HL-60/S4 (cell line): Measurements from ENCODE around the gene STK17B.
"Not testable (repeated sequence)": the region's sequence is repeated elsewhere in the genome, so short reads cannot be mapped to it uniquely, and the experiment has no call there.

Experiments
- in situ Hi-C: fragments of 300-500 bp; cut with MboI; formaldehyde crosslinking; loops from 2 replicates; pipeline ENCODE4 v1.14.3; 2022; ENCODE audit warnings: low sequenced_read_pairs

The STK17B gene

DNA sequence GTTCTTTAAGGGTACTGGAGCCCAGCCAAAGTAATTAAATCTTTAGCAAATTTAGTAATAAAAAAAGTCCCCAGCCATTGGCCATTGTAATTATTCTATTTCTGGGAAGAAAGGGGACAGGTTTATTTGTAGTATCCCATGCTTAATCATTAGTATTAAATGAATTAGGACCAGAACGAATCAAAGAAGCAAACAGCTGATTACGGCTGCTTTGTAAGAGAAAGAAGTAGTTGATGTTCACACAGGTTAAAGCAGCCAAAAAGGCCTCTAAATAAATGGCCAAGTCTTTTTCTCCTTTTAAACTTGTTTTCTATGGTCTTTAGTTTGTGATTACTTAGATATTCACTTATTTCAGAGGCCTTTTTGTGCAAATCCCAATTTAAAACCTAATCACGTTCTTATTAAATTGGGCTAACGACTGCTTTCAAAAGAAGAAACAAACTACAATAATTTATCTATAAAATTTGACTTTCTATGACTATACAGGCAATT is 54.1 kb downstream of the STK17B start:
- in situ Hi-C loops = loop anchor here (25.0 kb wide), 1 partner anchor 345 kb away; no protein-coding TSS in a partner anchor

DNA sequence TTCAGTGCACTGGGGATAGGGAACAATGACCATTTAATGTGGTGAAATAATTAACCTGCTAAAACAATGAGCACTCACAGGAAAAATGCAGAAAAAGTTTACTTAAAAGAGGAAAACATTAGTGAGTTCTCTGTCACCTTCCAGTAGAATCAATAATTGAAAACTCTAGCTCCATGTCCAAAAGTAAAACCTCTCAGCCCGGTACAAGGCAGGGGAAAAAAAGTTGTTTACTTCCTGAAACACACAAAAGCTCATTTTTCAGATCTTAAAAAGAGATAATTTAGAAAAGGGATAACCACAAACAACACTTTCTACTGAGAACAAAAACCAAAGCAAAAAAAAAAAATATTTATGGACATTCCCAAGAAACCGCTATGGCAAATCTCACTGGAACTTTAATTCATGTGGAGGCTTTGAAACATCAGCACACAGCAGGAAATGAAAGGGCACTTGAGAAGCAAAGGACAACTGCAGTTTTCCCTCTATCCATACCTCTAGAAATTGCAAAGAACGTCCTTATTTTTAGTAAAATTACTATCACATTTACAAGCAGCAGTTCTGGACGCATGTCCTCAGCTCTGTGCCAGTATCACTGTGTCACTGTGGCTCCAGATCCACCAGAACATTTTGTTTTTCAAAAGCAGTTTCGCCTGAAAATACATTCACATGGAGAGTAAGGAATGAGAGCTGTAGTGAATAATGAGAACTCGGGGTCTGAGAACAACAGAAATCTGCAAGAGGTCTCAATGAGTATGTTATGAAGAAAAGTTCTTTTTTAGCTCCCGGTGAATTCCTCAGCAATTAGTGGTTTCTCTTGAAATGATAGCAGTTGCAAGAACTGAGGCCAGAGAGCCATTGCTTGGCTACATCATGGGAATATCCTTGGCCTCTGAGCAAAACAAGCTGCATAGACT is 58.1 kb downstream of the STK17B start:
- in situ Hi-C loops = loop anchor here (25.0 kb wide), 1 partner anchor 349 kb away; no protein-coding TSS in a partner anchor

DNA sequence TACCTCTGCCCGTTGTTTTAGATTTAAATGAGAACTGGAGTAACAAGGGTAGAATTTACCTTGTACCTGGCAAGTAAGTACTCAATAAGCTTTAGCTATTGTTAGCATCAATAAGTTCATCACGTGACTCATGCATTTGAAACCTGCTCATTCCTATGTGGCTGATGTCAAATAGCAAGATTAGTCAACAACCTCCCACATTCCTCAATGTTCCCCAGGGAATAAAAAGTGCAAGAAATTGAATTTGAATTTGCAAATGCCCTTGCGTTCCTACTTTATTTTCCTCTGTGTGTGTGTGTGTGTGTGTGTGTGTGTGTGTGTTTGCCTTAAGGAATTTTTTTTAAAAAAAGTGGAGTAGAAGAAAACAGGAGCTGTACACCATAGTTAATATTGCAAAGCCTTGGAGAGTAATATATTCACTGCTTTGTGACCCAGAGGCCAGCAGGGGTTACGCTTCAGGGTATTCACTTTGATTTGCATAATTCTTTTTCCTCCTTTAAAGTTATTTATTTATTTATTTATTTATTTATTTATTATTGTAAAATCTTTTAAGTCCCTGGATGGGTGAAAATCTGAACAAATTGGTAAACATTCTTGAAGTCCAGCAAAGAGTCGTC is 58.9 kb downstream of the STK17B start:
- in situ Hi-C loops = loop anchor here (25.0 kb wide), 1 partner anchor 350 kb away; no protein-coding TSS in a partner anchor

DNA sequence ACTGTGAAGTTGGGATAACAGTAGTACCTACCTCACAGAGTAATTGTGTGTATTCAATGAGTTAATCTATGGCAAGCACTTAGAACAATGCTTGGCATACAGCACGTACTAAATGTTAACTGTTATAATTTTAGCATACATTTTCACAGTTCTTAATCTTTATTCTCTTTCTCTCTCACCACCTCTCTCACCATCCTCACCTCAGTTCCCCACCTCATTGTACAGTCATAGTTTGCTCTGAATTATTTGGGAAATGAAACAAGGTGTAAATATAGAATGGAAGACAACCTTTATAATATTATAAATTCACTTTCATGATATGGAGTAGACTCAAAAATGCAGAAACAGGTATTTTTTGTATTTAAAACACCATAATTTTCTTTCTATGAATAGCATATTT is 62.8 kb downstream of the STK17B start:
- in situ Hi-C loops = loop anchor here (25.0 kb wide), 1 partner anchor 354 kb away; no protein-coding TSS in a partner anchor

DNA sequence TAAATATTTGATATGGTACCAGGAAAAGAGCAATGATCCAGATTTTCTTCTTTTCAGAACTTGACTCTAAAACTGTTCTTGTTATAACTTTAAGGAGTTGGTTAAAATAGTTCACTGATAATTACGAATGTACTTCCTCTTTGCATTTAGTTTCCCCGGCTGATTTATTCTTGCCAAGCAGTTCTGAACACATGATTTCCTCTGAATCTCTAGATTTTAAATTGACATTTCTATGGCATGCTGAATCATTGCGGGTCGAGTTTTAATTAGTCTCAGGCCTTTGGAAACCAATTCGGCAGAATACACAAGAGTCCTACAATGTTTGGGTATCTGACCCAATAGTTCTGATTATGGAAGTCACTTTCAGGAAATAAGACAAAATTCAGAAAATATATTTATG is 65.4 kb downstream of the STK17B start:
- in situ Hi-C loops = loop anchor here (25.0 kb wide), 1 partner anchor 356 kb away; no protein-coding TSS in a partner anchor

DNA sequence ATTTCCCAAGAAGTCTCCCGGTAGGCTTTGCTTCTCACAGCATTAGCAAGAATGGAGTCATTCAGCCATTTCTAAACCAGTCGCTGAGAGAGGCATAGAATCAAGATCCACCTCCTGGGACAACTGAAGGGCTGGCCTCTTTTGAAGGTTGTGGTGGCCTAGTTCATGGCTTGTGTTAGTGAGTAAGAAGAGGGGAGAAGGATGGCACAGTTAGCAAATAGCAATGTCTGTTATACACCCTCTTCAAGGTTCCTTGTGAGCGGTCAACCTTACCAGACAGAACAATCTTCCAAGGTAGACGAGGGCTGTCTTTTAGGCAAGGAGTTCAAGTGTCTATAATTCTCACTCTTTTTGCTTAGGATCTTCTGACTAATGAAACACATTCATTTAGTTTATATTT is 67.3 kb downstream of the STK17B start:
- in situ Hi-C loops = loop anchor here (25.0 kb wide), 1 partner anchor 358 kb away; no protein-coding TSS in a partner anchor

DNA sequence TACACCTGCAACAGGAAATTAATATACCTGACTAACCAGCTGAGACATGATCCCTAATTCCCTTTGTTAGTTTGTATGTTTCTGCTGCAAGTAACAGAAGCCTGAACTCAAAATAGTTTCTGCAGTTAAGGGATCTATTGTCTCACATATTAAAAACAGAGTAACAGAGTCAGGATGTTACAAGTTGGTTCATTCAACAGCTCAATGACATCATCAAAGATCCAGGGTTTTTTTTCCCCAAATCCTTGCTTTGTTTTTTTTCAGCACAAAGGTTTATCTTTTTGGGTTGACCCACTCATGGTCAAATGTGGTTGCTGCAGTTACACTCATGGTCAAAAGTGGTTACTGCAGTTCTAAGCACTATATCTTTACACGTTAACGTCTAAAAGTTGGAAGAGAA is 67.8 kb downstream of the STK17B start:
- in situ Hi-C loops = loop anchor here (25.0 kb wide), 1 partner anchor 359 kb away; no protein-coding TSS in a partner anchor

DNA sequence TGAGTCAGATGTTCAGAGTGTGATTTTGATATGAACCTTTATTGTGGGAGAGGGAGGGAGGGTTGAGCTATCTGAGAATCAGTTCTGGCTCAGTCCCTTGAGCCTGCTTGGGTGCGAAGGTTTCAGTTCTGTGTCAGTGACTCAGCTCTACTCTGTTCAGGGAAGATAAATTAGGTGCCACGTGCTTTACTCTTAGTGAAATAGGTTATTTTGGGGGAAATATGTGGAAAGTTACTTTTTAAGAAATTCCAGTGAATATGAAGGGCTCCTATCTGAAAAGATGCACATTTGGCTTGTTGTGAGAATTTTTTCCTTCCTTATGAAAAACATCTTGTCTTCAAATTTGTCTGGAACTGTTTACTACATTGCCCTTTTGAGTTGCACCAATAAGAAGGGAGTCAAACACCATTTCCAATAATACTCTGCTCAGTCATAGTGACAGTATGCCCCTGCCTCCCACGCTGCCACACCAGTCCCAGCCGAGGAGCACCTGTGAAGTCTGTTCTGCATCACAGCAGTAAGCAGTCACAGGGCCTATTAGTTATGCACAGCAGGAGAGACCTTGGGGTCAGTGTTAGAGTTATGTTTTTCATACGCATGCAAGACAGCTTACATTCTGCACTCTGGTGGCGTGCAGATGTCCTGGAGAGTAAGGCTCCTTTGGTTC is 69.9 kb downstream of the STK17B start:
- in situ Hi-C loops = loop anchor here (25.0 kb wide), 1 partner anchor 361 kb away; no protein-coding TSS in a partner anchor

DNA sequence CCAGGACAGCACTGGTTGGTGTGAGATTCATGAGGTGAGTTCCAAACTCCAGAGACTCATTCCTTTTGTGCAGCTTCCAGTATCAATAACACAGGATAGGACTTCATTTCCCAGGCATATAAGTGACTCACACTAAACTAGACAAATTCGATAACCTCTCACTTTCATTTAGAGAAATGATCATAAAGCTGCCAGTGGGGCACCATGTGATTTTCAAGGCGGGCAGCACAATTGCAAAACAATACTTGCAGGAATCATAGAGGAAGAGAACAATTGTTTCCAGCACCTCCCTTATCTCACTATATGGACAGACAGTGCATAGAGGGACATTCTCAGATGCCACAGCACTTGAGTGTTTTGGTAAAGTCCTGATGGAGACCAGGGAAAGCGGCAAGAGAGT is 71.5 kb downstream of the STK17B start:
- in situ Hi-C loops = loop anchor here (25.0 kb wide), 1 partner anchor 362 kb away; no protein-coding TSS in a partner anchor

DNA sequence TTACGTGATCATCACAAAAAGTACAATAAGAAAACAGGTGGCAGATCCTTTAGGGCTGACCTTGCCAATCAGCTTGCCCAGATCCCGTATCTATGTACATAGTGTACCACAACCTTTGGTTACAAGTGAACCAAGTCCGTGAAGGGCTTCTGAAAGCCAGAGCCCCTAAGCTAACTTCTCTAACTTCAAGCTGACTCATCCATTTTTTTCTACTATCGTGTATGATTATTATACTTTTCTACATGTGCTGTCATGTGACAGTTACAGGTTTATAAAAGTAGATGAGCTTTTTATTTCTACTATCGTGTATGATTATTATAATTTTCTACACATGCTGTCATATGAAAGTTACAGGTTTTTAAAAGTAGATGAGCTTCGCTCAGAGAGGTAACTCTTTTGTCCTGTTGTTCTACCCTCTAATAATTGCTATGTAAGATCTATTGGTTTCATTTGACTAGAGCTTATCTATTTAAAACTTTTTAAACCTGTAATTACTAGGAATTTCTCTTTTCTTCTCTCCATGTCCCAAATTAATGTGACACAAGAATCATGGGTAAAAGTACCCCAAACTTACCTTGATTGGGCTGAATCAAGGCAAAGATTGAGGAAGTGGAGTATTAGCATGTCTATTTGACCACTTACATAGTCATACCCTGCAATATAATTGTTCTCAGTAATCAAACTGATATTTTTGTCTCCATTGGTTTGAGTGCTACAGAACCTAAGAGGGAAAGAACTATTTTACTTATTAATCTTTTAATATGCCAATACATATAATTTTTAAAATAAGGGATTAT is 73.3 kb downstream of the STK17B start:
- in situ Hi-C loops = no loop called here

DNA sequence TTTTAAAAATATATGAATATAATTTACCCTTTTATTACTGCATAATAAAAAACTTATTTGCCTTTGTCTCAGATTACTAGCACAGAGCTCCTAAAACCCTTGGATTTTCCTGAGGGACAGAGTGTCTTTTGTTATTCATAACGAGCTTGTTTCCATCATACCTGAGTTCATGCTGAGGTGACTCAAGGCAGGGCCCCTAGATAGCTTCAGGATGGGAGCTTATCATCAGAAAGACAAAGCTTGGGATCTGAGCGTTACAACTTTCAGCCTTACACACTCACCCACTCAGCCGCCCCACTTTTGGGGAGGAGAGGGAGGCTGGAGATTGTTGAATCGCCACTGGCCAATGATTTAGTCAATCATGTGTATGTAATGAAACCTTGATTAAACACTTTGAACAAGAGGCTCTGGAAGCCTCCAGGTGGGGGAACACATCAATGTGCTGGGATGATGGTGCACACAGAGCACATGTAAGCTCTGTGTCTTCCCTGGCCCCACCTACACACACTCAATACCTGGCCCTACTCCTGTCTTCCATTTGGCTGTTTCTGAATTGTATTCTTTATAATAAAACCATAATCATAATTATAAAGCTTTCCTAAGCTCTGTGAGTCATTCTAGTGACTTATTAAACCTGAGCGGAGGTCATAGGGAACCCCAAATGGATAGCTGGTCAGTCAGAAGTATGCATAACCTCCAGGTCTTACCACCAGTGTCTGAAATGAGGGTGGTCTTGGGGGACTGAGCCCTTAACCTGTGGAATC is 74.2 kb downstream of the STK17B start:
- in situ Hi-C loops = no loop called here

DNA sequence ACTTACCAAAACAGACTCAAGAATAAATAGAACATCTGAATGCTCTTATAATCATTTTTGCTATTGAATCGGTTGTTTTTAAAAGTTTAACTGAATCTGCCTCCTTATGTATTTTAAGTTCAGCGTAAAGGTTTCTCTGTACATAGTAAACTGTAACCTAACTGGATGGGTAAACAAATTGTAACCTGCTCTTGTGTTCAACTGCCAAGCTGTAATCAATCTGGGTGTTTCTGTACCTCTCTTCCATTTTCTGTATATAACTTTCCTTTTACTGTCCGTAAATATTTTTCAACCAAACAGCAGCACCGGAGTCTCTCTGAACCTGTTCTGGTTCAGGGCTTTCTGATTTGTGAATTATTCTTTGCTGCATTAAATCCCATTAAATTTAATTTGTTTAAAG is 75.1 kb downstream of the STK17B start:
- in situ Hi-C loops = no loop called here

DNA sequence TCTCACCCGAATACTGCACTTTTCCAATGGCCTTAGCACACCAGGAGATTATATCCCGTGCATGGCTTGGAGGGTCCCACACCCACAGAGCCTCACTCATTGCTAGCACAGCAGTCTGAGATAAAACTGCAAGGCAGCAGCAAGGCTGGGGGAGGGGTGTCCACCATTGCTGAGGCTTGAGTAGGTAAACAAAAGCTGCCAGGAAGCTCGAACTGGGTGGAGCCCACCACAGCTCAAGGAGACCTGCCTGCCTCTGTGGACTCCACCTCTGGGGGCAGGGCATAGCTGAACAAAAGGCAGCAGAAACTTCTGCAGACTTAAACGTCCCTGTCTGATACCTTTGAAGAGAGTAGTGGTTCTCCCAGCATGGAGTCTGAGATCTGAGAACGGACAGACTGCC is 81.9 kb downstream of the STK17B start:
- in situ Hi-C loops = not testable (repeated sequence)

DNA sequence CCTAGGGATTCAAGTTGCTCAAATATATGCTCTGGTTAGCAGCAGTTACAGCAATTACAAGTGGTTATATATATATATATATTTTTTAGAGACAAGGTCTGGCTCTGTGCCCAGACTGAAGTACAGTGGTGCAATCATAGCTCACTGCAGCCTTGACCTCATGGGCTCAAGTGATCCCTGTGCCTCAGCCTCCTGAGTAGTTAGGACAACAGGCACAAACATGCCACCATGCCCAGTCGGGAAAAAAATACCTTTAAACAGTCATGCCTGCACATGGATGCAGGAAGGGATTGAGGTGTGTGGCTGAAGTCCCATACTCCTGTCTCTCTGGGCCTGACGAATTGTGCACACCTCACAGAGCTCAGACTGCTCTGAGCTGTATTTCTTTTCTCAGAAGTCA is 83.2 kb downstream of the STK17B start:
- in situ Hi-C loops = no loop called here

DNA sequence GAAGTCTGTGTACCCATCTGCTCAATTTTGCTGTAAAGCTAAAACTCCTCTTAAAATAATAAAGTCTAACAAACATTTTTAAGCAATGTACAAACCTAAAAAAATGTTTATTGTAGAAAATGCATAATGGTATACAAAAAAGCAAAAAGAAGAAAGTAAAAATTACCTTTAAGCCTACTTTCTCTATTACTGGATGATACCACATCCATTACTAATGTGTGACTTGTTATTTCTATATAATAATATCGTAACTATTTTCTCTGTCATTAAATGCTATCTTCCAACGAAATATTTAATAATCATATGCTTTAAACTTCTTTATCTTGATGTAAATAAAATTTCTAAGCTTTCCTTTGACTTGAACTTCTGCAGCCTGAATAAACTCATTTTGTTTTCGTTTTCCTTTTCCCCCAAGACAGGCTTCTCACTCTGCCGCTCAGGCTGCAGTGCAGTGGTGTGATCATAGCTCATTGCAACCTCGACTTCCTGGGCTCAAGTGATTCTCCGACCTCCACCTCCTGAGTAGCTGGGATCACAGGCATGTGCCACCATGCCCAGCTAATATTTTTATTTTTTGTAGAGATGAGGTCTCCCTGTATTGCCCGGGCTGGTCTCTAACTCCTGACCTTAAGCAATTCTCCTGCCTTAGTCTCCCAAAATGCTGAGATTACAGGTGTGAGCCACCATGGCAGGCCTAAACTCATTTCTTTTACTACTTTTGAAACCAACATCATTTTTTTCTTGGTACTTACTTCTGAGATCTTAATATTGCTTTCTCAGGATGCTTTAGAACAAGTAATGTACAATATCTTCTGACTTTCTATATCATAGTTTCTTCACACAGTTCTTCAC is 84.6 kb downstream of the STK17B start:
- in situ Hi-C loops = no loop called here

DNA sequence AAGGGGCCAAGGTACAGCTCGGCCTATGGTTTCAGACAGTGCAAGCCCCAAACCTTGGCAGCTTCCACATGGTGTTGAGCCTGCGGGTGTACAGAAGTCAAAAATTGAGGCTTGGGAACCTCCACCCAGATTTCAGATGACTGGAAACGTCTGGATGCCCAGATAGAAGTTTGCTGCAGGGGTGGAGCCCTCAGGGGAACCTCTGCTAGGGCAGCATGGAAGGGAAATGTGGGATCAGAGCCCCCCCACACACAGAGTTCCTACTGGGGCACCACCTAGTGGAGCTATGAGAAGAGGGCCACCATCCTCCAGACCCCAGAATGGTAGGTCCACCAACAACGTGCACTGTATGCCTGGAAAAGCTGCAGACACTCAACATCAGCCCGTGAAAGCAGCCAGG is 87.8 kb downstream of the STK17B start:
- in situ Hi-C loops = no loop called here
